HL-60 (cell line): ENCODE results near the gene IPO13.
A peak's percentile ranks its signal among the peaks of the same experiment; 100 is the strongest.

ENCODE experiments used
- DNase-seq, 2 experiments: peaks; one replicate each; pipeline ENCODE4 v3.0.0-alpha.2; 2010 to 2020; ENCODE audit warnings: low read depth in 1 of 2, low spot score in 1 of 2
- H3K27ac ChIP-seq: fragments of 250-450 bp; sonication (Bioruptor Pico); replicated peaks from 2 replicates; pipeline ENCODE4 v1.5.1; 2020; ENCODE audit warnings: mild to moderate bottlenecking, moderate library complexity
- H3K27me3 ChIP-seq: fragments of 250-450 bp; sonication (Bioruptor Pico); 2 replicates; pipeline ENCODE4 v1.5.1; 2021; ENCODE audit warnings: mild to moderate bottlenecking, moderate library complexity; ENCODE audit not compliant: insufficient read depth, poor library complexity, severe bottlenecking
- H3K4me3 ChIP-seq: replicated peaks from 2 replicates; pipeline ENCODE4 v1.5.1; 2011; ENCODE audit warnings: mild to moderate bottlenecking, control low read depth, low read length; ENCODE audit not compliant: insufficient read depth
- GABPA ChIP-seq: IDR thresholded peaks from 2 replicates; pipeline ENCODE4 v1.6.1; 2012; ENCODE audit warnings: low read depth
- POLR2AphosphoS5 ChIP-seq: IDR thresholded peaks from 2 replicates; pipeline ENCODE4 v1.6.1; 2012; ENCODE audit warnings: low read depth
- SPI1 ChIP-seq: IDR thresholded peaks from 2 replicates; pipeline ENCODE4 v1.6.1; 2012; ENCODE audit warnings: low read depth, mild to moderate bottlenecking, borderline replicate concordance
- TF ChIP-seq, protein P1 (sequence below): IDR thresholded peaks from one replicate; pipeline ENCODE4 v1.5.1; 2011; ENCODE audit warnings: low read length, control low read depth, inconsistent platforms; ENCODE audit not compliant: insufficient read depth
- TF ChIP-seq, protein P2 (sequence below): IDR thresholded peaks from 2 replicates; pipeline ENCODE4 v1.6.1; 2012; ENCODE audit warnings: low read depth; ENCODE audit not compliant: insufficient replicate concordance

The IPO13 gene

DNA sequence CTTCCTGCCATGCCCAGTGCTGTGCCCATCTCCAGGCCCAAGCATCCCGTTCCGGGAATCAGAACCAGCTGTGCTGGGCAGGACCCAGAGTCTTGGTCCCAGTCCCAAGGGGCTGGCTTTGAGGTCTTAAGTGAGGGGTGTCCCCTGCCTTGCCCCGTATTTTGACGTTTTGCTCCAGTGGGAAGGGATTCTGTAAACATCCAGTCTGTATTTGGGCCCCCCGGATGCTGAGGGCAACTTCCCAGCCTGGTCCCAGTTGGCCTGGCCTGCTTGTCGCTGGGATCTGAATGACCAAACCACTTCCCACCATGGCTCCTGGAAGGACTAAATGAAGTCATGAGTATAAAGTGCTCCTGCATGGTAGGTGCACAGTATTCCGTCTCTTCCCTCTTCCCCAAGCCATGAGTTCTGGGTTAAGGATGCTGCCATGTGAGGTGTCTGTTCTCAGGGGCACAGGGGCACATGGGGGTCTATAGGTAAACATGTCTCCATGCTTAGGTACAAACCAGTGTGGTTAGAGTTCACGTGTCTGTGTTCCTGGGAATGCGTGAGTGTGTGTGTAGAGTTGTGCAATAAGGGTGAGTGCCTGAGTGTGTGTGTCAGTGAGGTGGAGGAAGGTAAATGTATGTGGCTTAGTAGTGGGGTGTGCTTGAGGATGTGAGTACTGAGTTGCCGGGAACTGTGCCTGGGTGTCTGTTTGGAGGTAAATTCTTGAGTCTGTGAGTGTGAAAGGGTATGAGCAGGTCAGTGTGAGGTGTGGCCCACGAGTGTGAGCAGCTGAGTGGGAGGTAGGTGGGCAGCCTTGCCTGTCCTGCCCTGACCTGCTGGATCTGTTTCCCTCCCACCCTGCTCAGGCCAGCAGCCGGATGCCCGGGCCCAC lies 33.7 kb downstream of the IPO13 start:
- TF ChIP-seq, protein P1, sequence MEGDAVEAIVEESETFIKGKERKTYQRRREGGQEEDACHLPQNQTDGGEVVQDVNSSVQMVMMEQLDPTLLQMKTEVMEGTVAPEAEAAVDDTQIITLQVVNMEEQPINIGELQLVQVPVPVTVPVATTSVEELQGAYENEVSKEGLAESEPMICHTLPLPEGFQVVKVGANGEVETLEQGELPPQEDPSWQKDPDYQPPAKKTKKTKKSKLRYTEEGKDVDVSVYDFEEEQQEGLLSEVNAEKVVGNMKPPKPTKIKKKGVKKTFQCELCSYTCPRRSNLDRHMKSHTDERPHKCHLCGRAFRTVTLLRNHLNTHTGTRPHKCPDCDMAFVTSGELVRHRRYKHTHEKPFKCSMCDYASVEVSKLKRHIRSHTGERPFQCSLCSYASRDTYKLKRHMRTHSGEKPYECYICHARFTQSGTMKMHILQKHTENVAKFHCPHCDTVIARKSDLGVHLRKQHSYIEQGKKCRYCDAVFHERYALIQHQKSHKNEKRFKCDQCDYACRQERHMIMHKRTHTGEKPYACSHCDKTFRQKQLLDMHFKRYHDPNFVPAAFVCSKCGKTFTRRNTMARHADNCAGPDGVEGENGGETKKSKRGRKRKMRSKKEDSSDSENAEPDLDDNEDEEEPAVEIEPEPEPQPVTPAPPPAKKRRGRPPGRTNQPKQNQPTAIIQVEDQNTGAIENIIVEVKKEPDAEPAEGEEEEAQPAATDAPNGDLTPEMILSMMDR = no peak
- no peak for TF ChIP-seq SPI1
- TF ChIP-seq, protein P2, sequence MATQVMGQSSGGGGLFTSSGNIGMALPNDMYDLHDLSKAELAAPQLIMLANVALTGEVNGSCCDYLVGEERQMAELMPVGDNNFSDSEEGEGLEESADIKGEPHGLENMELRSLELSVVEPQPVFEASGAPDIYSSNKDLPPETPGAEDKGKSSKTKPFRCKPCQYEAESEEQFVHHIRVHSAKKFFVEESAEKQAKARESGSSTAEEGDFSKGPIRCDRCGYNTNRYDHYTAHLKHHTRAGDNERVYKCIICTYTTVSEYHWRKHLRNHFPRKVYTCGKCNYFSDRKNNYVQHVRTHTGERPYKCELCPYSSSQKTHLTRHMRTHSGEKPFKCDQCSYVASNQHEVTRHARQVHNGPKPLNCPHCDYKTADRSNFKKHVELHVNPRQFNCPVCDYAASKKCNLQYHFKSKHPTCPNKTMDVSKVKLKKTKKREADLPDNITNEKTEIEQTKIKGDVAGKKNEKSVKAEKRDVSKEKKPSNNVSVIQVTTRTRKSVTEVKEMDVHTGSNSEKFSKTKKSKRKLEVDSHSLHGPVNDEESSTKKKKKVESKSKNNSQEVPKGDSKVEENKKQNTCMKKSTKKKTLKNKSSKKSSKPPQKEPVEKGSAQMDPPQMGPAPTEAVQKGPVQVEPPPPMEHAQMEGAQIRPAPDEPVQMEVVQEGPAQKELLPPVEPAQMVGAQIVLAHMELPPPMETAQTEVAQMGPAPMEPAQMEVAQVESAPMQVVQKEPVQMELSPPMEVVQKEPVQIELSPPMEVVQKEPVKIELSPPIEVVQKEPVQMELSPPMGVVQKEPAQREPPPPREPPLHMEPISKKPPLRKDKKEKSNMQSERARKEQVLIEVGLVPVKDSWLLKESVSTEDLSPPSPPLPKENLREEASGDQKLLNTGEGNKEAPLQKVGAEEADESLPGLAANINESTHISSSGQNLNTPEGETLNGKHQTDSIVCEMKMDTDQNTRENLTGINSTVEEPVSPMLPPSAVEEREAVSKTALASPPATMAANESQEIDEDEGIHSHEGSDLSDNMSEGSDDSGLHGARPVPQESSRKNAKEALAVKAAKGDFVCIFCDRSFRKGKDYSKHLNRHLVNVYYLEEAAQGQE = no peak
- TF ChIP-seq POLR2AphosphoS5 = no peak
- TF ChIP-seq GABPA = no peak
- Histone ChIP-seq H3K27me3 (no peaks in the 10 kb centered on the region), H3K4me3 (peak overlapping the region; percentile 63), H3K27ac (peak overlapping the region; percentile 48)
- DNase-seq = peak in 1 of 2 experiments; percentile 85

- DNase-seq = no peak
- Histone ChIP-seq H3K4me3 (no peak overlapping the region), H3K27me3 (no peaks in the 10 kb centered on the region), H3K27ac (no peak overlapping the region)
- TF ChIP-seq, protein P1 = no peak
Measured at GRCh38 chr1:43981135-43981491, 34.4 kb downstream of the IPO13 start.

DNA sequence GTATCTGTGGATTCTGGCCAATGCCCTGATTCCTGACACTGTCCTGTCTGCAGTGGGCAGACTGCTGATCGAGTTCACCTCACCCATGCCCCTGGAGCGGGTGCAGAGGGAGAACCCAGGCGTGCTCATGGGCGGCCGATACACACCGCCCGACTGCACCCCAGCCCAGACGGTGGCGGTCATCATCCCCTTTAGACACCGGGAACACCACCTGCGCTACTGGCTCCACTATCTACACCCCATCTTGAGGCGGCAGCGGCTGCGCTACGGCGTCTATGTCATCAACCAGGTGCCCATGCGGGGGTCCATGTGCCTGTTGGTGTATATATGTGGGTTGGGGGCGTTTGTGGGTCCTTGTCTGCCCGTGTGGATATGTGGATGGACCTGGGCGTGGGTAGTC lies 34.9 kb downstream of the IPO13 start:
- Histone ChIP-seq H3K27ac (no peak overlapping the region), H3K27me3 (no peaks in the 10 kb centered on the region), H3K4me3 (no peak overlapping the region)
- TF ChIP-seq GABPA = no peak
- no peak for TF ChIP-seq SPI1
- TF ChIP-seq, protein P1 = no peak
- TF ChIP-seq POLR2AphosphoS5 = no peak
- TF ChIP-seq, protein P2 = no peak
- DNase-seq = no peak

DNA sequence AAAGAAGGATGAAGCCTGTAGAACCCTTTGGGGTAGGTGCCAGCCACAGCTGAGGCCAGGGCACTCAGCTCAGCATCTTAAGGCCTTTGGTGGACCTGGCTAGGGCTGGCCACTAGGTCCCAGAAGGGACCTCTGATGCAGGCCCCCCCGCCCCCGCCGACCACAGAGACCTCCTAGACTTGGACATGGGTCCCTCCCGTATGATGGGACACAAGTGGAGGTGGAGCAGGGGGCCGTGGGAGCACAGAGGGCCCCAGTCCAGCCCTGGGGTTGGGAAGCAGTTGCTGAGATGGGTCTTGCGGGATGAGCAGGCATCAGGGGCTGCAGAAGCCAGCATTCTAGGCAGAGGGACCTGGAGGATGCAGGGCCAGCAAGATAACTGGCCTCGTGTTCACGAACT lies 35.5 kb downstream of the IPO13 start:
- Histone ChIP-seq H3K4me3 (no peak overlapping the region), H3K27ac (no peak overlapping the region), H3K27me3 (no peaks in the 10 kb centered on the region)
- DNase-seq = no peak
- TF ChIP-seq POLR2AphosphoS5 = no peak
- TF ChIP-seq, protein P1 = no peak
- TF ChIP-seq GABPA = no peak
- no peak for TF ChIP-seq SPI1
- TF ChIP-seq, protein P2 = no peak
